IMR-90 (cell line): ENCODE data around the gene SLIT1. TPM values are rescaled to one million over a fixed set of nuclear protein-coding genes. Genes with fewer than 3 reads are reported as not detected.

Source experiments
- ATAC-seq: fragments of 200-7000 bp; cut with Tn5 transposase; 2 replicates; pipeline ENCODE4 v1.9.1; 2020; ENCODE audit warnings: low read depth, mild to moderate bottlenecking, moderate library complexity
- BruUV-seq: library from RNA; stranded (reverse); fragments of 400-500 nt; replicated peaks from 2 replicates; lab custom pipeline; 2021; lab: Mats Ljungman, UMichigan
- CTCF ChIA-PET: fragments of 300-600 bp; formaldehyde crosslinking; extraction: SDS; loops from one replicate; lab custom pipeline; 2021; ENCODE audit warnings: antibody characterized with exemption; lab: Yijun Ruan, JAX
- POLR2A ChIA-PET: fragments of 300-600 bp; sonication (Branson Sonifier 250); formaldehyde crosslinking; loops from one replicate; lab custom pipeline; 2022; ENCODE audit warnings: antibody characterized with exemption; ENCODE audit not compliant: unreplicated experiment; lab: Charles Lee
- DNase-seq: peaks from one replicate; pipeline ENCODE4 v3.0.0; 2013
- H2AFZ ChIP-seq: replicated peaks from 2 replicates; pipeline ENCODE3; 2013; ENCODE audit warnings: low read length, mild to moderate bottlenecking; ENCODE audit not compliant: poor library complexity
- H2AK5ac ChIP-seq: 2 replicates; pipeline ENCODE4 v1.6.1; 2013; ENCODE audit warnings: low read depth, low read length, inconsistent platforms
- H2AK9ac ChIP-seq: replicated peaks from 2 replicates; pipeline ENCODE3; 2013; ENCODE audit warnings: mild to moderate bottlenecking, low read depth, low read length, moderate library complexity; ENCODE audit not compliant: poor library complexity
- H2BK120ac ChIP-seq: 2 replicates; pipeline ENCODE4 v1.6.1; 2013; ENCODE audit warnings: low read depth, low read length, inconsistent platforms
- H2BK15ac ChIP-seq: 3 replicates; pipeline ENCODE4 v1.6.1; 2013; ENCODE audit warnings: low read depth, low read length, inconsistent platforms
- H2BK20ac ChIP-seq: 2 replicates; pipeline ENCODE4 v1.6.1; 2013; ENCODE audit warnings: low read depth, mild to moderate bottlenecking, inconsistent platforms, low read length, moderate library complexity
- H2BK5ac ChIP-seq: 2 replicates; pipeline ENCODE4 v1.6.1; 2013; ENCODE audit warnings: mild to moderate bottlenecking, low read depth, low read length, inconsistent platforms; ENCODE audit not compliant: poor library complexity, severe bottlenecking
- H3K14ac ChIP-seq: replicated peaks from 2 replicates; pipeline ENCODE4 v1.6.1; 2013; ENCODE audit warnings: low read depth, low read length, inconsistent platforms
- H3K18ac ChIP-seq: 2 replicates; pipeline ENCODE4 v1.6.1; 2013; ENCODE audit warnings: low read depth, low read length, control low read depth
- H3K23ac ChIP-seq: 2 replicates; pipeline ENCODE4 v1.6.1; 2013; ENCODE audit warnings: low read depth, low read length, inconsistent platforms
- H3K27ac ChIP-seq: 2 replicates; pipeline ENCODE4 v1.5.1; 2013; ENCODE audit warnings: mild to moderate bottlenecking, control low read depth, low read length; ENCODE audit not compliant: insufficient read depth
- H3K27me3 ChIP-seq: 2 replicates; pipeline ENCODE4 v1.6.1; 2013; ENCODE audit warnings: low read length; ENCODE audit not compliant: control insufficient read depth, insufficient read depth
- H3K36me3 ChIP-seq: 2 replicates; pipeline ENCODE4 v1.6.1; 2013; ENCODE audit warnings: low read length, mixed read lengths; ENCODE audit not compliant: control insufficient read depth, insufficient read depth
- H3K4ac ChIP-seq: 2 replicates; pipeline ENCODE4 v1.6.1; 2013; ENCODE audit warnings: low read depth, low read length, inconsistent platforms
- H3K4me1 ChIP-seq: 2 replicates; pipeline ENCODE4 v1.6.1; 2013; ENCODE audit warnings: low read length, mixed read lengths; ENCODE audit not compliant: control insufficient read depth, insufficient read depth
- H3K4me2 ChIP-seq: 2 replicates; pipeline ENCODE4 v1.6.1; 2013; ENCODE audit warnings: low read depth, mild to moderate bottlenecking, control low read depth, low read length, moderate library complexity
- H3K4me3 ChIP-seq: 2 replicates; pipeline ENCODE4 v1.5.1; 2013; ENCODE audit warnings: low read depth, mild to moderate bottlenecking, control low read depth, low read length, moderate library complexity; ENCODE audit not compliant: insufficient read depth
- H3K56ac ChIP-seq: 2 replicates; pipeline ENCODE4 v1.6.1; 2013; ENCODE audit warnings: low read length, inconsistent platforms; ENCODE audit not compliant: insufficient read depth; ENCODE audit errors: extremely low read depth
- H3K79me1 ChIP-seq, 2 experiments: 2 replicates each; pipeline ENCODE4 v1.6.1; 2013; ENCODE audit warnings: low read length in 2 of 2, inconsistent platforms in 1 of 2, low read depth in 1 of 2
- H3K9ac ChIP-seq: 2 replicates; pipeline ENCODE4 v1.6.1; 2013; ENCODE audit warnings: low read depth, low read length, control low read depth
- H3K9me1 ChIP-seq: 2 replicates; pipeline ENCODE4 v1.6.1; 2013; ENCODE audit warnings: low read length, inconsistent platforms; ENCODE audit not compliant: insufficient read depth
- H3K9me3 ChIP-seq: 2 replicates; pipeline ENCODE4 v1.6.1; 2013; ENCODE audit warnings: low read length; ENCODE audit not compliant: control insufficient read depth, insufficient read depth
- H4K20me1 ChIP-seq: 2 replicates; pipeline ENCODE4 v1.6.1; 2013; ENCODE audit warnings: low read length, inconsistent platforms; ENCODE audit not compliant: insufficient read depth
- H4K5ac ChIP-seq: 2 replicates; pipeline ENCODE4 v1.6.1; 2013; ENCODE audit warnings: mild to moderate bottlenecking, low read depth, low read length, control low read depth
- H4K8ac ChIP-seq, 2 experiments: 2 replicates each; pipeline ENCODE4 v1.6.1; 2013; ENCODE audit warnings: low read depth in 2 of 2, low read length in 2 of 2, control low read depth in 1 of 2, inconsistent platforms in 1 of 2
- H4K91ac ChIP-seq: 2 replicates; pipeline ENCODE4 v1.6.1; 2013; ENCODE audit warnings: low read depth, low read length, inconsistent platforms; ENCODE audit not compliant: insufficient read depth
- BHLHE40 ChIP-seq: fragments of 150-350 bp; IDR thresholded peaks from 2 replicates; pipeline ENCODE4 v1.6.1; 2016; ENCODE audit warnings: mild to moderate bottlenecking, low read depth, low read length
- CEBPB ChIP-seq: IDR thresholded peaks from 2 replicates; pipeline ENCODE4 v1.6.1; 2012; ENCODE audit warnings: low read depth, low read length, improper control_type of control experiment
- CHD1 ChIP-seq: IDR thresholded peaks from 2 replicates; pipeline ENCODE4 v1.6.1; 2012; ENCODE audit warnings: low read depth, low read length, improper control_type of control experiment
- CTCF ChIP-seq: conservative IDR thresholded peaks from 2 replicates; pipeline ENCODE4 v1.5.1; 2012; ENCODE audit warnings: mild to moderate bottlenecking, low read depth, low read length, improper control_type of control experiment
- ELK1 ChIP-seq: fragments of 150-350 bp; IDR thresholded peaks from 2 replicates; pipeline ENCODE4 v1.6.1; 2016; ENCODE audit warnings: low read depth, mild to moderate bottlenecking, low read length, moderate library complexity, borderline replicate concordance
- FOS ChIP-seq: fragments of 150-350 bp; IDR thresholded peaks from 2 replicates; pipeline ENCODE4 v1.6.1; 2016; ENCODE audit warnings: low read depth, low read length
- MAFK ChIP-seq: IDR thresholded peaks from 2 replicates; pipeline ENCODE4 v1.6.1; 2012; ENCODE audit warnings: low read depth, low read length, improper control_type of control experiment
- MAZ ChIP-seq: IDR thresholded peaks from 2 replicates; pipeline ENCODE4 v1.6.1; 2012; ENCODE audit warnings: low read depth, mild to moderate bottlenecking, low read length, improper control_type of control experiment, moderate library complexity, borderline replicate concordance
- MXI1 ChIP-seq: IDR thresholded peaks from 2 replicates; pipeline ENCODE4 v1.6.1; 2012; ENCODE audit warnings: low read depth, mild to moderate bottlenecking, low read length, moderate library complexity, borderline replicate concordance
- NFE2L2 ChIP-seq: fragments of 150-350 bp; IDR thresholded peaks from 2 replicates; pipeline ENCODE4 v1.6.1; 2016; ENCODE audit warnings: low read depth, mild to moderate bottlenecking, low read length
- POLR2A ChIP-seq: IDR thresholded peaks from 2 replicates; pipeline ENCODE4 v1.6.1; 2012; ENCODE audit warnings: mild to moderate bottlenecking, low read depth, low read length
- RAD21 ChIP-seq: IDR thresholded peaks from 2 replicates; pipeline ENCODE4 v1.6.1; 2012; ENCODE audit warnings: low read length, improper control_type of control experiment
- RCOR1 ChIP-seq: IDR thresholded peaks from 2 replicates; pipeline ENCODE4 v1.6.1; 2012; ENCODE audit warnings: mild to moderate bottlenecking, low read length, improper control_type of control experiment; ENCODE audit not compliant: insufficient replicate concordance
- RFX5 ChIP-seq: IDR thresholded peaks from 2 replicates; pipeline ENCODE4 v1.8.0; 2012; ENCODE audit warnings: low read depth, mild to moderate bottlenecking, low read length, moderate library complexity
- SMC3 ChIP-seq: fragments of 150-350 bp; IDR thresholded peaks from 2 replicates; pipeline ENCODE4 v1.6.1; 2016; ENCODE audit warnings: low read depth, mild to moderate bottlenecking, antibody characterized with exemption, low read length, moderate library complexity
- USF2 ChIP-seq: fragments of 150-350 bp; IDR thresholded peaks from 2 replicates; pipeline ENCODE4 v1.6.1; 2017; ENCODE audit warnings: mild to moderate bottlenecking, antibody characterized with exemption, low read length, low read depth
- WGBS, 2 experiments: methylation state at CpG; one replicate each; pipeline versions ENCODE4 v1.1.5 to v1.1.7; 2013; ENCODE audit warnings: missing lambda C conversion rate in 2 of 2; ENCODE audit not compliant: insufficient read length in 1 of 2; ENCODE audit errors: extremely low coverage in 2 of 2; 5-methylcytosine and 5-hydroxymethylcytosine counted together
- dilution Hi-C: fragments of 300-500 bp; cut with HindIII; formaldehyde crosslinking; loops from one replicate; pipeline ENCODE4 v1.14.3; 2018; ENCODE audit warnings: low sequenced_read_pairs; ENCODE audit not compliant: unreplicated experiment
- in situ Hi-C: fragments of 300-500 bp; cut with MboI; formaldehyde crosslinking; loops from 3 replicates; pipeline ENCODE4 v1.14.3; 2019; ENCODE audit warnings: low sequenced_read_pairs, inconsistent platforms, mixed read lengths
- intact Hi-C: fragments of 100-400 bp; cut with micrococcal nuclease; formaldehyde crosslinking; loops from 2 replicates; pipeline ENCODE4 v1.10.0; 2022
- polyA plus RNA-seq, 3 experiments: library from polyadenylated mRNA; depleted of rRNA; stranded (reverse); fragments of >200 nt; gene quantifications; 2 replicates each; pipeline ENCODE4 v1.2.3, GENCODE V29; 2012; ENCODE audit warnings: low replicate concordance in 1 of 3
- total RNA-seq: library from RNA; depleted of rRNA; stranded (reverse); fragments of >200 nt; gene quantifications from 2 replicates; pipeline ENCODE4 v1.2.3, GENCODE V29; 2012

SLIT1 gene
- total and polyA plus RNA-seq, 2 of the 4 experiments (the other 2 are of a cell fraction), result under 0.01 TPM

- Histone ChIP-seq H3K4me2 (no peak overlapping the region), H3K36me3 (no peaks in the 10 kb centered on the region), H4K5ac (no peak overlapping the region), H3K4me1 (no peaks in the 10 kb centered on the region), H3K9ac (no peak overlapping the region), H2BK120ac (no peak overlapping the region), H4K91ac (no peak overlapping the region), H2AK9ac (no peak overlapping the region), H4K8ac (no peak overlapping the region), H2BK15ac (no peak overlapping the region), H3K9me3 (no peaks in the 10 kb centered on the region), H3K27ac (no peak overlapping the region), H3K56ac (no peak overlapping the region), H3K23ac (no peak overlapping the region), H3K27me3 (peaks cover 20% of the 10 kb centered on the region), H2BK5ac (no peak overlapping the region), H3K4me3 (no peak overlapping the region), H3K18ac (no peak overlapping the region), H3K4ac (no peak overlapping the region), H2AFZ (no peak overlapping the region), H2AK5ac (no peak overlapping the region), H4K20me1 (no peaks in the 10 kb centered on the region), H3K14ac (no peak overlapping the region), H3K79me1 (no peaks in the 10 kb centered on the region), H2BK20ac (no peak overlapping the region), H3K9me1 (no peaks in the 10 kb centered on the region)
- POLR2A ChIA-PET, result no interaction called here
- DNase-seq (no peak), ATAC-seq (no peak)
- dilution Hi-C loops (no loop called here), in situ Hi-C loops (no loop called here), intact Hi-C loops (no loop called here)
- BruUV-seq, result no TSS peak
- 31% methylated on average over 2 of the region's 7 CpGs; no CpG with 5 or more reads in 1 of the 2 experiments for WGBS, 2 experiments
- CTCF ChIA-PET, result no interaction called here
- TF ChIP-seq BHLHE40 (no peak), CTCF (no peak), USF2 (no peak), FOS (no peak), NFE2L2 (no peak), RCOR1 (no peak), RAD21 (no peak), POLR2A (no peak), MXI1 (no peak), RFX5 (no peak), MAZ (no peak), CHD1 (no peak), ELK1 (no peak), CEBPB (no peak), MAFK (no peak), SMC3 (no peak)
These were observed 22.6 kb downstream of the SLIT1 start for GRCh38 chr10:97163181-97163580.
